Activated T-helper 2 cell treated with anti-CD3 and anti-CD28 coated beads, Interferon-gamma antibody, Interleukin-2, Interleukin-4, amounts not matched to agents 10 μg/mL and 5 μg/mL and 100 μg/mL, durations not matched to agents 14 hours and 24 hours and 36 hours (primary cell): ENCODE results near the gene FDXR. TPM values are rescaled to one million over a fixed set of nuclear protein-coding genes. Genes with fewer than 3 reads are reported as not detected.

Source experiments
- DNase-seq: peaks from one replicate; pipeline ENCODE4 v3.0.0; 2021; ENCODE audit warnings: low spot score
- H3K27ac Mint-ChIP-seq: one replicate; pipeline ENCODE4 v1.8.0; 2021; ENCODE audit warnings: mixed read lengths
- H3K27me3 Mint-ChIP-seq: one replicate; pipeline ENCODE4 v1.8.0; 2021; ENCODE audit warnings: low read depth, mixed read lengths
- H3K36me3 Mint-ChIP-seq: one replicate; pipeline ENCODE4 v1.8.0; 2021; ENCODE audit warnings: low read depth, mixed read lengths
- H3K4me1 Mint-ChIP-seq: one replicate; pipeline ENCODE4 v1.8.0; 2021; ENCODE audit warnings: low read depth, mixed read lengths
- H3K4me3 Mint-ChIP-seq: one replicate; pipeline ENCODE4 v1.8.0; 2021; ENCODE audit warnings: low read depth, mild to moderate bottlenecking, moderate library complexity, mixed read lengths
- H3K9me3 Mint-ChIP-seq: one replicate; pipeline ENCODE4 v1.8.0; 2021; ENCODE audit warnings: mixed read lengths
- intact Hi-C: fragments of 100-400 bp; cut with micrococcal nuclease; formaldehyde crosslinking; loops from one replicate; pipeline ENCODE4 v1.15.1; 2023
- total RNA-seq: library from RNA; stranded (reverse); gene quantifications from 2 replicates; pipeline ENCODE4 v1.2.3, GENCODE V29; 2022

FDXR gene
- total RNA-seq, 1 donor from 2014 or later, result 17.8 TPM

DNA sequence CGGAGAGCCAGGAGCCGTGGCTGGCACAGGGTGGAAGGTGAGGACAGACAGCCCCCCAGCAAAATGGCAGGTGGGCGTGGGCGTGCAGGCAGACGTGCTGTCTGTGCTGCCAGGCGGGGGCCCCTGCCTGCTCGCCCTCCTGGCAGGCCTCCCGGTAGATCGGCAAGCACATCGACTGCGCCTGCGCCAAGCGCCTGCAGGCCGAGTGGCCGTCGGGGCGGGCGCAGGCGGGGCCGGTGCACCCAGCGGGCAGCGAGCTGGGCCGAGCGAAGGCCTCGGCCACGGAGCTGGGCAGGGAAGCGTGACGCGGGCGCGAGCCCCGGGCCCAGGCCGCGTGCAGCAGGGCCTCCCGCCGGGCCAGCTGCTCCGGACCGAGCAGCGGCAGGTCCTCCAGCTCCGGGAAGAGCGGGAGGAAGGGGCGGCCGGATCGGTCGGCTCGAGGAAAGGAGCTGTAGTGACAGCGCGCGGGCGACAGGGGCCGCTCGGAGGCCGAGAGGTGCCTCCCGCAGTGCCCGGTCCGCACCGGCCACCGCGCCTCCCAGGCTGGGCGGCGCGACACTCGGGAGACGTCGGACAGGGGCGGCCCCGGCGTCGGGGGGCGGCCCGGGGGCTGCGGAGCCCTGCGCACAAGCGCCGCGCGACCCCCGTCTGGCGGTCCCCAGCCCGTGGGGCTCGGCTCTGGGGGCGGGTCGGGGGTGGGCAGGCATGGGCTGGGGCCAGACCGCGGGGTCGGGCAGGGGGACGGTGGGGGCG lies 30.0 kb downstream of the FDXR start:
- intact Hi-C loops, result no loop called here
- Mint-ChIP-seq H3K36me3 (peaks cover 3% of the 10 kb centered on the region), H3K27me3 (peaks cover 15% of the 10 kb centered on the region), H3K4me3 (no peak overlapping the region), H3K4me1 (peaks cover 5% of the 10 kb centered on the region), H3K27ac (no peak overlapping the region), H3K9me3 (no peaks in the 10 kb centered on the region)
- DNase-seq, result no peak

DNA sequence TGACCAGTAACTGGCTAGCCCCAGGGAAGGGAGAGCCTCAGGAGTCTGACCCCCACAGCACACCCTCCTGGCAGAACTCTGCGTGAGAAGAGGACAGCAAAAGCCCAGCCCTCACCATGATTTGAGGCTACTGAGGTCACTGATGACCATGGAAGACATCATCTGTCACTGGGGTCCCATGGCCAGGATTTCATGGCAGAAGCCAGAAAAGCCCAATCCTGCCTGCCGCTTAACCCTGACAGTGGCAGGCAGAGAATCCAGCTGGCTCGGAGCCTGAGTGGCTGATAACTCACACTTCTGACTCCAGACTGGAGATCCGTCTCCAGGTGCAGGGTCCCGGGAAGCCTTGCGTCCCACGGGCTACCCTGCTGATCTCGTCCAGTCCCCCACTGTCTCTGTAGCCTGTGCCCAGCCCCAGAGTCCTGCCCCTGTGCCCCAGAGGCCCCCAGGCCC lies 30.6 kb downstream of the FDXR start:
- peaks cover 15% of the 10 kb centered on the region for H3K27me3 Mint-ChIP-seq
- H3K4me3 Mint-ChIP-seq, result no peak overlapping the region
- H3K27ac Mint-ChIP-seq, result no peak overlapping the region
- H3K36me3 Mint-ChIP-seq, result peaks cover 3% of the 10 kb centered on the region
- peaks cover 5% of the 10 kb centered on the region for H3K4me1 Mint-ChIP-seq
- intact Hi-C loops, result no loop called here
- no peak for DNase-seq
- H3K9me3 Mint-ChIP-seq, result no peaks in the 10 kb centered on the region

DNA sequence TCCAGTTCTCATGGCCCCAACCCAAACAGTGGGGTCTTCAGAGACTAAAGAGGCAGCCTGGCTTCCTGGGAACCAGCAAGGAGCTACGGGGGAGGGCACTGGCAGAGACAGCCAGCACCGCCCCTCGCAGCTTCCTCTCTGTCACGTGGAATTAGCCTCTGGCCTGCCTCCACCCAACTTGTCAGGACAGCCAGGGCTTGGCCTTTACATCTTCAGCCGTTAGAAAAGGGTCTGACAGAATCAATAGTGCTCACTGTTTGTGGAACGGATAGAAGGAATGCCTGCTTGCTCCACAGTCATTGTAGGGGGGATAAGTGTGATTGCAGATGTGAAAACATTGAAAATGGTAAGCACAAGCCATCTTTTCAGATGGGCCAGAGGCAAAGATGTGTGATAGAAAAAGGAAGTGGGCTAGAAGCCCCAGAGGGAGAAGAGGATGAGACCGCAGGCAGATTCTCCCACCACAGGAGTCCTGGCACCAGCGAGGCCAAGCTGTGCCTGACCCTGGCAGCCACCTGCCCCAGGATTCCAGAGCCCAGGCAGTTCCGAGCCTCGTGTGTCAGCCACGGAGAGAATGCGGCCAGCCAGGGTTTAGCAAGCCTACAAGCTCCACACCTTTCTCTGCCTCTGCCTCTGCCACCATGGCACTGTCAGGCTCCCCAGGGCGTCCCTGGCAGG lies 31.7 kb downstream of the FDXR start:
- peaks cover 5% of the 10 kb centered on the region for H3K4me1 Mint-ChIP-seq

DNA sequence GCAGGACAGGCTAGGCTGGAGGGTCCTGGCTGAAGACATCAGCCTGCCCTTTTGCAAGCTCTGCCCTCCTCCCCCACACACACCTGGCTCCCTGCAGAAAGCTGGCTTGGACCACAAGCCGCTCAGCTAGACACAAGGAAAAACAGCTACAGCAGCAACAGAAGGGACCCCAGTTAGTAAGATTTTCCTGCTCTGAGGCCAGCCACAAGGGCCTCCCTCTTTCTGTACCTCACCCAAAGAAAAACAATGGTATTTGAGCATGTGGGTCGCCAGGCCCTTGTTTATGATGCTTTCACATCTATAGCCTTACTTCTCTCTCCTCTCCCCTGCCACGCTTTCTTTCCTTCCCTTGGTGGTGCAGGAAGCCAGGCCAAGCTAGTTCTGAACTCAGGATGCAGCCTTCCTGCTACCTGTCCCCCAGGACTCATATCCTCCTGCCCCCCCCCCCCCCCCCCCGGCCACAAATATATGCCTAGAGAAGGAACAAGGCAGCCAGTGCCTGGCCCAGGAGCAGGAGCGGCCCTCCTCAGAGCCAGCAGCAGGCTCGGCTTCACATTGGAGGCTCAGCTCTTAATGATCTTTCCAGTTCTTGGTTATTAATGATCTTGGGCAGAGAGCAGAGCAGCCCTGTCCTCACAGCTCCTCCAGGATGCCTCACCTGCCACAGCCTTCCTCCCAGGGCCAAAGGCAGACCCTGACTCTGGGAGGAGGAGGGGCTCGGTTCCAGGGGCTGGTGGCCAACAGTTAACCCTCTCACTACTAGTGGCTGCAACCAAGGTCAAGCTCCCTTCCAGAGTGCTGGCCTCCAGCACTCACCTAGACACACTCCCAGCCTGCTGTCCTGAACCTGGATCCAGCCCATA lies 32.6 kb downstream of the FDXR start:
- no peak for DNase-seq
- H3K36me3 Mint-ChIP-seq, result peaks cover 3% of the 10 kb centered on the region
- no peak overlapping the region for H3K27ac Mint-ChIP-seq
- H3K9me3 Mint-ChIP-seq, result no peaks in the 10 kb centered on the region
- H3K4me3 Mint-ChIP-seq, result no peak overlapping the region
- peaks cover 15% of the 10 kb centered on the region for H3K27me3 Mint-ChIP-seq
- peaks cover 5% of the 10 kb centered on the region for H3K4me1 Mint-ChIP-seq
- intact Hi-C loops, result no loop called here

More for the DNA sequence above, 31.7 kb downstream of the FDXR start:
- H3K36me3 Mint-ChIP-seq, result peaks cover 3% of the 10 kb centered on the region
- DNase-seq, result no peak
- H3K4me3 Mint-ChIP-seq, result no peak overlapping the region
- H3K27ac Mint-ChIP-seq, result no peak overlapping the region
- peaks cover 15% of the 10 kb centered on the region for H3K27me3 Mint-ChIP-seq
- no peaks in the 10 kb centered on the region for H3K9me3 Mint-ChIP-seq
- intact Hi-C loops, result no loop called here

DNA sequence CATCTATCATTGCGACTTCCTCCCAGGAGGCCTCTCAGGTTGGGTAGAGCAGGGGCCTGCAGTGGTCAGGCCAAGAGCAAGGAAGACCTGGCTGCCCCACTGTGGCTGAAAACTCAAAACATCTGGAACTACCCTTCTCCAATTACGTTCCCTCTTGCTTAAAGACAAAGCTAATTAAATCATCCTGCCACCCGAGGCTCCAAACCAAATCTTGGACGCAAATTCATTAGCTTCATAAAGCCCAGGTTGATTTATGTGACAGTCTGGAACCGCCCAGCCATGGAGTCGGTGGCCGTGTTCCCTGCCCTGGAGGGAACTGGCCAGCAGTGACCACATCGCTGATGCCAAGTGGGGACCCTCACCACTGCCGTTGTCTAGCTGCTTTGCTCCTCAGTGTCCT lies 34.5 kb downstream of the FDXR start:
- intact Hi-C loops, result no loop called here
- Mint-ChIP-seq H3K4me3 (no peak overlapping the region), H3K27me3 (peaks cover 11% of the 10 kb centered on the region), H3K27ac (no peak overlapping the region), H3K4me1 (peaks cover 5% of the 10 kb centered on the region), H3K36me3 (peaks cover 3% of the 10 kb centered on the region), H3K9me3 (no peaks in the 10 kb centered on the region)
- DNase-seq, result no peak

DNA sequence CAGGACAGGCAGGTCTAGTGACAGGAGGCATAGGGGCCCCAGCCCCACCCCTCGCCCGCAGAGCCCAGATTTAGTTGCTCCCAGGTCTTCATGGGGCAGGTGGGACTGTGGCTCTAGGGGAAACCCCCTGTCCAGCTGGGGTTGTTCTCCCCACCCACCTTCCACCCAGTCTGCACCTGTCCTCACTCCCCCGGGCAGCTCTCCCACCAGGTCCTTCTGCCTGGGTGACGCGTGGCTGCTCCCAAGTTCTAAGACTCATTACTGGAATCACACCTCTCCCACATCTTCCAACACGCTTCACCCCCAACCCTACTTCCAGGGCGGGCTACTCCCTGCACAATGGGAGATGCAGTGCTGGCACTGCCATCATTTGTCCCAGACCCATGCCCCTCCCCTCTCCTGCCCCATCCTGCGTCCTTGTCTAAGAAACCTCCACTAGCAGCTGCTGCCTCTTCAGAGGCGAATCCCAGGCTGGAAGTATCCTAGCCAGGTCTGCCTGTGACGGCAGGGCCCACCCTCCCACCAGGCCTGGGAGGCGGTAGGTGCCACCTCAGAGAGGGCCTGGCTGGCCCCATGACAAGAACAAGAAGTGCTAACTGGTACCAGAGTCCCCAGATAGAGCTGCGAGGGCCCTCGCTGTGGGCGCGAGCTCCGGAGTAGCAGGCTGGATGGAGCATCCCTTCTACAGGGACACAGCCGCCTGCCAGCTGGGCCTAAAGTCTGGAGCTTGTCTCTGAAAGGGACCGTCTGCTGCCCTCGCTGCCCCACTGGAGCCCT lies 35.9 kb downstream of the FDXR start:
- Mint-ChIP-seq H3K4me1 (peaks cover 5% of the 10 kb centered on the region), H3K27ac (no peak overlapping the region), H3K9me3 (no peaks in the 10 kb centered on the region), H3K4me3 (no peak overlapping the region), H3K27me3 (peaks cover 7% of the 10 kb centered on the region), H3K36me3 (peaks cover 3% of the 10 kb centered on the region)
- DNase-seq, result no peak
- intact Hi-C loops, result no loop called here

DNA sequence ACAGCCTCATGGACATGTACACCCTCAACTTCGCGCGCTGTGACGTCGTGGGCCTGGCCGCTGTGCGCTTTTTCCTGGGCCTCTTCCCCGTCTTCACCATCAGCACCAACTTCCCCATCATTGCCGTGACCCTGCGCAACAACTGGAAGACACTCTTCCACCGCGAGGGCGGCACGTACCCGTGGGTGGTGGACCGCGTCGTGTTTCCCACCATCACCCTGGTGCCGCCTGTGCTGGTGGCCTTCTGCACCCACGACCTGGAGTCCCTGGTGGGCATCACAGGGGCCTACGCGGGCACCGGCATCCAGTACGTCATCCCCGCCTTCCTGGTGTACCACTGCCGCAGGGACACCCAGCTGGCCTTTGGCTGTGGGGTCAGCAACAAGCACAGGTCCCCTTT lies 36.6 kb downstream of the FDXR start:
- Mint-ChIP-seq H3K36me3 (peaks cover 2% of the 10 kb centered on the region), H3K4me3 (no peak overlapping the region), H3K27ac (no peak overlapping the region), H3K4me1 (peaks cover 5% of the 10 kb centered on the region), H3K27me3 (peaks cover 3% of the 10 kb centered on the region), H3K9me3 (no peaks in the 10 kb centered on the region)
- DNase-seq, result no peak
- intact Hi-C loops, result no loop called here

DNA sequence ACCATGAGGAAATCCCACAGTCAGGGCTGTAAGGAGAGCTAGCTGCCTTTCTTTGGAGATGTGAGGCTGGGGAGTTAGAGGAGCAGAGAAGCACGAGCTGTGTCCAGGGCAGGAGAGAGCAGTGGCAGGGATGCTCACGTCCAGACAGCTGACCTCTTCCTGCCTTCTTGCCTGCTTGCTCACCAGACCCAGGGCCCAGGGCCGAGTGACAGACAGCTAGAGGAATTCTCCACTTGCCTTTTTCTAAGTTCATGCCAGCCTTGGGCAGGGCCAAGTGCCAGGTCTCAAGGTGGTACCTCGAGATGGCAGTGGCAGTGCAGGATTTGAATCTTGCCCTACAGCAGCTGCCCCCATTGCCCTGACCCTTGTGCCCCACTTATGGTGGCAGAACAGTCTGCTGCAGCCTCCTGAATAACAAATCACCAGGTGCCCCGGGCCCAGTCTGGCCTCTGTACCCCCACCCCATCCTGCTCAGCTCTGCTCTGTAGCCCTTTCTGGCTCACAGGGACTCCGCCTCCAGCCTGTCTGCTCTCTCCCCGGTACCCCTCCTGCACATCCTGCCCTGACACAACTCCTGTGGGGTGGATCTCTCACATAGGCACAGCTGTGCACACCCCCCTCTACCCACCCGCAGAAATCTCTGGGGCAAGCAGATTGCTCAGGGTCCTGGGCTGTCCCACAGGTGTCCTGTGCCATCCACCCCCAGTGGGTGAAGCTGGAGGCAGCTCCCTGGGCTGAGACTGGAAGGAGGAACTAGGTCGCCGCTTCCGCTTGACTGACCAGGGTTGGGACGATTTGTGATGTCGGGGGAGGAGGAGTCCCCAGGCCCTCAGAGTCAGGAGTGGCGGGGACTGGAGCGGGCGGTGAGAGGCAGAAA lies 39.1 kb downstream of the FDXR start:
- Mint-ChIP-seq H3K4me3 (no peak overlapping the region), H3K27ac (no peak overlapping the region), H3K36me3 (no peaks in the 10 kb centered on the region), H3K9me3 (no peaks in the 10 kb centered on the region), H3K27me3 (no peaks in the 10 kb centered on the region), H3K4me1 (no peaks in the 10 kb centered on the region)
- intact Hi-C loops, result no loop called here
- no peak for DNase-seq

DNA sequence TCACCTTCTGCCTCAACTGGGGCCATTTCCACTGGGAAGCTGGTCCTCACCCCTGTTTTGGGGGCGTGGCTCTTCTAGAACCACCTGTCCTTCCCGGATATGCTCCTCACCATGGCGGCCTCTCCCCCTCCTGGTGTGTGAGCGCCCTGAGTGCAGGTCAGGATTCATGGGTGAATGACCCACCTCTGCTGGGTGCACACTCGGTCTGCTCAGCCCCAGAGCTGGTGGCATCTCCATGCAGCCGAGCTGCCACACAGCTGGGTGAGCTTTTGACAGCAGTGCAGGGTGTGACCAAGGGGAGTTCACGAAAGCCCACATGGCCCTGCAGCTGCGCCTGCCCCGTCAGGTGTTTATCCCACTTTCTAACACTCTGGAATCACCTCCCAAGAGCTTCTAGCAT lies 40.4 kb downstream of the FDXR start:
- H3K9me3 Mint-ChIP-seq, result no peaks in the 10 kb centered on the region
- DNase-seq, result no peak
- no peak overlapping the region for H3K4me3 Mint-ChIP-seq
- no peaks in the 10 kb centered on the region for H3K36me3 Mint-ChIP-seq
- intact Hi-C loops, result no loop called here
- H3K27me3 Mint-ChIP-seq, result no peaks in the 10 kb centered on the region
- H3K4me1 Mint-ChIP-seq, result no peaks in the 10 kb centered on the region
- H3K27ac Mint-ChIP-seq, result no peak overlapping the region

DNA sequence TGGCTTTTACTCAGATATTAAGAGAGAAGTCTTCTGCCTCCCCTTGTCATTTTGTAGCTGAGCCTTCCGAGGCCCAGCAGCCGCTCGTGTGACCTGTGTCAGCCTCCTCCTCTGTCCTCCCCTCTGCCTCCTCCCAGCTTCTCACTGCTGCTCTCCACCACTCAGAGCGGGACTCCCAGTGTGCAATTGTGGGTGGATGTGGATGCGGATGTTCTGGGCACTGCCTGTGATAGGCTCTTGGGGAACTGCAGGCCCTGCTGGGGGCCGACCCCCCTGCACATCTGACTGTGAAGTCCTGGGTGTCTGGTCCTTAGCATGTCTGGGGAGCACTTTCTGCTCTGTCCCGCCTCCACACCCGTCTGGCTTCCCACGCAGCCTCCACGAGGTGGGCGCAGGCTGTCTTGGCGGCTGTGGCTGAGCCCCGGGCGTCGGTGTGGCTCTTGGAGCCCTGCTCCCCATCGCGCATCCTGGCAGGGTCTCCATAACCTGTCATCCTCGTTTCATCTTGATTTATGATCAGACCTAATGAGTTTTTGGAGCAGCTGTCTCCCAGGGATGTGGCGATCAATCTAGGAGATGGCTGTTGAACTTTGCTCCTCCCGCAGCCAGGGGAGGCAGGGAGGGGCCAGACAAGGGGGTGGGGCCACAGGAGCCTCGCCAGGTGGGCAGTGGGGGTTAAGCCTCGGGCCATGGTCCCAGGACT lies 41.2 kb downstream of the FDXR start:
- DNase-seq, result no peak
- H3K27me3 Mint-ChIP-seq, result no peaks in the 10 kb centered on the region
- no peaks in the 10 kb centered on the region for H3K36me3 Mint-ChIP-seq
- no peak overlapping the region for H3K27ac Mint-ChIP-seq
- intact Hi-C loops, result no loop called here
- H3K4me3 Mint-ChIP-seq, result no peak overlapping the region
- H3K4me1 Mint-ChIP-seq, result no peaks in the 10 kb centered on the region
- H3K9me3 Mint-ChIP-seq, result no peaks in the 10 kb centered on the region

DNA sequence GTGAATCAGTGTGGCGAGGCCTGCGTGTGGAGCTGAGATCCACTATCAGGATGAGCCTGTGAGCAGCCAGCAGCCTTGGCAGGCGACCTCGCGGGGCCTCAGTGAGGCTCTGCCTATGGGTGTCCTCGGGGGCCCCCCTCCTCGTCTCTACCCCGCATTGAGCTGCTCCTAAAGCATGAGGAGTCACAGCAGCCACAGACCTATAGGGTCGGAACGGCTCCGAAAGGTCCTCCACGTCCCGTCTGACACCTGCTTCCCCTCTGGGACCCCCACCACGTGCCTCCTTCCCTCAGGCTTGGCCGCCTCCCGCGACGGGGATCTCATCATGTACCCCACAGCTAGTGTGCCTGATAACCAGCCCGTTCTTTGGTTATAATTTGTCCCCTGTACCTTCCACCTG lies 41.9 kb downstream of the FDXR start:
- no peaks in the 10 kb centered on the region for H3K27me3 Mint-ChIP-seq
- intact Hi-C loops, result no loop called here
- no peaks in the 10 kb centered on the region for H3K36me3 Mint-ChIP-seq
- no peaks in the 10 kb centered on the region for H3K4me1 Mint-ChIP-seq
- no peak overlapping the region for H3K27ac Mint-ChIP-seq
- H3K4me3 Mint-ChIP-seq, result no peak overlapping the region
- no peaks in the 10 kb centered on the region for H3K9me3 Mint-ChIP-seq
- no peak for DNase-seq
